RKO (cell line): ENCODE data around the gene MAN1A2.

ENCODE experiments used
- DNase-seq: peaks from one replicate; pipeline ENCODE4 v3.0.0-alpha.2; 2016; ENCODE audit warnings: low spot score

MAN1A2 gene

DNA sequence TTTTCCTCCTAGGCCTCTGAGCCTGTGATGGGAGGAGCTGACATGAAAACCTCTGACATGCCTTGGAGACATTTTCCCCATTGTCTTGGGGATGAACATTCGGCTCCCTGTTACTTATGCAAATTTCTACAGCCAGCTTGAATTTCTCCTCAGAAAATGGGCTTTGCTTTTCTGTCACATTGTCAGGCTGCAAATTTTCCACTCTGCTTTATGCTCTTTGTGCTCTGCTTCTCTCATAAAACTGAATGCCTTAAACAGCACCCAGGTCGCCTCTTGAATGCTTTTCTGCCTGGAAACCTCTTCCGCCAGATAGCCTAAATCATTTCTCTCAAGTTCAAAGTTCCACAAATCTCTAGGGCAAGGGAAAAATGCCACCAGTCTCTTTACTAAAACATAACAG, 191.9 kb downstream of the MAN1A2 start:
- no peak for DNase-seq

- no peak for DNase-seq
These were observed 192.7 kb downstream of the MAN1A2 start for GRCh38 chr1:117559985-117560384.

DNA sequence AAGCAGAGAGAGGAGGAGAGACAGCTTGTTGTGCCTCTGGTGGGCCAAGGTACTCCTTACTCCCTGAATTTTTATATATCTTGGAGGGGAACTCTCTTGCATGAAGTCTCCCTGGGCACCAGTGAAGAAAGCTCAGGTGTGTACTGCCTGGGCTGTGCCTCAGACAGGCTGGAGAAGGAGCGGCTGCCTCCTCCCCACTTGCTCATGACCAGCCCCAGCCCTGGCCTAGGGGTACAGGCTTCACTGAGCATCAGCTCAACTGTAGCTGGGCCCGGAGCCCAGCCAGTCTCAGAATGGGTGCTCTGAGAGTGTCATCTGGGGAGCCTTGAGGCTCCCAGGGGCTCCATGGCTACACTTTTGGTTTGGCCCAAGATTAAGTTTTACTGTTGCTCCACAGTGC, 193.8 kb downstream of the MAN1A2 start:
- DNase-seq = no peak

DNA sequence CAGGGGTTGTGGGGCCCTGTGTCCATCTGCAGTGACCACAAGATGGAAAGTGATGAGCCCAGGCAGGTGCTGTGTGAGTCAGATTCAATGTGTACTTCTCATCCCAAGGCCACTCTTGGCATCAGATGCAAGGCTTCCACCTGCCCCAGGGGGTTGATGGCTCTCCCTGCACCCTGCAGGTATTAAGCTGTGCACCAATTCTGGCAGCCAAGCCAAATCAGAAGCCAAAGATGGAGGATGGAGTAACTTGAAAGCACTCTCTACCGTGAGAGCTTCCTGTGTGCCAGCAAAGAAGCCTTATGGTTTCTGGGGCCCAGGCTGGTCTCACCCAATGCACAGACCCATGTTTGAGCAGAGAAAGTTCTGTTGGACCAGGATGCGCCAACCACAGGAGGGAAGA, 194.3 kb downstream of the MAN1A2 start:
- DNase-seq = no peak

DNA sequence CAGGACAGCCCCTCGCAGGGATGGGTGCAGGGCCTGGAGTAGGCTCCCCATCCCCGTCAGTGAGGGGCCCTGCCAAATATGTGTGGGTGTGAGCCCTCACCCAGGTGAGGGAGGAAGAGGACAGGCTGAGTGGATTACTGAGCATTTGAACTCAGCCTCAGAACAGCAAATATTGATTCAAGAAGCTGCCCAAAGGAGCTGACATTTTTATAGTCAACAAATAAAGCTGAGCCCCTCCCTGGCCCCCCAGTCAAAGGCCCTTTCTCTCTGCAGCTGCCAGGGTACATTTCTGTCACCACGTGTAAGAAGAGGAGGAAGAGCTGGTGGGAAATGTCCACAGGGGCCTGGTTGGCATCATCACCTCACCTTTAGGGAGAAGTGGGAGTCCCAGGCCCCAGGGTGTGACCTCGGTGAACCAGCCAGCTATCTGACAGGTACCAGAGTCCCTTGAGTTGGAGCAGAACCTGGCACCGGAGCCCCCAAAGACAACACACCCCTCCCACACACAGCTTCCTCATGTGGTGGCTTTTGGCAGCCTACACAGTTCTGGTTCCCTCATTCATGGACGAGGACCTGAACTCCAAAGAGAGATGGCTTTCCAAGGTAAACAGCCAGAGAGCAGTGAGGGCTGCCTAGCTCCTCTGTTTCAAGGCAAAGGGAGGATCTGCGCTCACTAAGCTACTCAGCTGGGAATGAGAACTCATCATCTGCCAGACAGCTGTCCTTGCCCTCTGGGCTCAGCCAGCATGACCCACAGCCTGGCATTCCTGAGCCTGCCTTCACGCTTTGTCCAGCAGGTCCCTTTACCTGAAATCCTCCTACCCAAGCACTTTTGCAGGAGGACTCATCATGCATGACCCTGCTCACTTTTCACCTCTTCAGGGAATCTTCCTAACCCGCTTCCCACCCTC, 195.6 kb downstream of the MAN1A2 start:
- no peak for DNase-seq

DNA sequence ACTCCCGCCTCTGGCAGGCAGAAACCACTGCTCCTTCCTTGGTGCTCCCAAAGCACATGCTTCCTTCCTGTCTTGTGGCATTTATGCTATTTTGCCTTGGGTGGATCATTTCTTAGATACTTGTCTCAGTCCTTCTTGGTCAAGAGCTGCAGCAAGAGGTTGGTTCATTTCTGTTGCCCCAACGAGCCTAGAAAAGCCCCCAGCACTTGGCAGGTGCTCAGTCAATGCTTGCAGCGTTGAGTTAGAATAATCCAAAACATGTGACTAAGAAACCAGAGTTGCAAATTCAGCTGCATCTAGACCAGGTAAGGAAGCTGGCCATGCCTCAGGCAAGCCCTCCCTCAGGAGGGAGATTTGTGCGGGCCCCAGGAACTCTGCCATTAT, 196.2 kb downstream of the MAN1A2 start:
- no peak for DNase-seq

GRCh38 chr1:117564227-117565075, 197.2 kb downstream of the MAN1A2 start:
- no peak for DNase-seq

DNA sequence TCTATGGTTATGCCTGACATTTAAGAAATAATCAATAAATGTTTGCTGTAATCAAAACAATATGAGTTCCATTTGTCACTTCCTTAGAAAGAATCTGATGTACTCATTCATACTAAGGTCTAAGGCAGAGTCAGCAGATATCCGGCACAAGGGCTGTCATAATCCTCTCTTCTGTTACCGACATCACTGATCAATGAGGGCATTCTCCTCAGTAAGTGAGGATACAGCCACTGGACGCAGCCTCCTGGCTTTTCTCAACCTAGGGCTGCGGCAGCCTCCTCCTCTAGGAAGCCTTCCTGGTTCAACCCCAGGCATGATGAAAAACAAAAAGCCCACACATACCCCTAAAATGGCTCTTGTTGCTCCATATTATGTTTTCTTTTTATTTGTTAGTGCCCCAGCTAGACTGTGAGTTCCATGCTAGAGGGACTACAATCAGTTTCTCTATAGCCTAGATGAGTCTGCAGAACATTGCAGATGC, 197.9 kb downstream of the MAN1A2 start:
- DNase-seq = no peak

DNA sequence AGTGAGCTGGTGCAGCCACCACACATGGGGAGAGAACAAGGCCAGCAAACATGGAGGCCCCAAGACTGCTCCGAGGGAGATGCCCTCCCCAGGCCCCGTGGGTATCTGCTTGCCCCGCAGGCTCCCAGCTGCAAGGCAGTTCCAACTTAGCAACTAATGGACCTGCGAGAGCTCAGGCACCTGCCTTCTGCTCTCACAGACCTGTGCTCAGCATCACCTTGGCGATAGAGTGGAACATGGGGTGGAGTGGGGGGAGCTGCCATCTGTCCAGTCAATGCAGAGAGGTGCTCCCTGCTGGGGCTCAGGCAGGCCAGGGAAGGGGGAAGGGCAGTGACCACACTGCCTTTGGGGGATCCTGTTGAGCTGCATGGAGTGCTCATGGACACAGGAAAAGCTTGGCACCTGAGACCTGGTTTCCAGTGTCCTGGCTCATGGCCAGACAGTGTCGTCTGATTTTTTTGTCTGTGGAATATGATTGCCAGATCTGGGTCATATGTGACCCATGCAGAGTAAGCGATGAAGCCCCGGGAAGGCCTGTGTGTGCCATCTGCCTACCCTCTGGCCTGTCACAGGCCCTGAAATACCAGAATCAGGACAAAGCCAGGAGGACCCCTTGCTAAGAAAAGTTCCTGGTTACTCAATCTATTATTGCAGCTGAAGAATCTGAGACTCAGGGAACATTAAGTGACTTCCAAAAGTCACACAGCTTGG, 198.7 kb downstream of the MAN1A2 start:
- DNase-seq = no peak

DNA sequence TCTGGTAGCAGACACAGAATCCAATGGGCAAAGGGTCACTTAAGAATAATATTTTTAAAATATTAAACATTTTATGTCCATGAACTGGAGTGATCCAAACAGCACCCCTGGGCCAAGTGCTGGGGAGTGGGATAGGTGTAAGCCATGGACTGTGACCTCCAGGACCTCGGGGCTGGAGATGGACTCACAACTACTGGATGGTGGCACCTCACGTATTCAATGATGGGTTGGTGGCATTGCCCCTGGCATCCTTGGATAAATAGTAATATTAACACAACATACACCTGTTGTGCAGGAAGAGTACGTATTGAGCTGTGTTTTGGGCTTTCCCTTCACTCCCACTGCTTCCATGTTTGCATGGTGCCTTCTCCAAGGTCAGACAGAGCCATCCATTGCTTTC, 199.3 kb downstream of the MAN1A2 start:
- DNase-seq = no peak

DNA sequence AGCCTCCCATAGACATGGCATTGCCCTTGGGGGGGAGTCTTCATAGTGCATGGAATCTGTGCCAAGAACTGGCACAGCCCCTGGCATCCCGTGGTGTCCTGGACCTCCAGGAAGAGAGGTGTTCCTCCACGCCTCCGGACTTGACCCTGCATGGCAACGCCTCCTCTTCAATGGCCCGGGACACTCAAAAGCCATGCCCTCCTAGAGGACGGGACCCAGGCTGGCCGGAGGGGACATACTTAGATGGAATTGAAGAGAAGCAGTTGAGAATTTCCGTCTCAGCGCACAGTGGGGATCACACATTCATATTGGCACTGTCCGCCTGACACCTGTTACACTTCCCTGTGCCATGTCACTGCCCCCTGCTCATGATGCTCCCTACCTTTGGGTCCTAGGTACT, 200.2 kb downstream of the MAN1A2 start:
- no peak for DNase-seq

DNA sequence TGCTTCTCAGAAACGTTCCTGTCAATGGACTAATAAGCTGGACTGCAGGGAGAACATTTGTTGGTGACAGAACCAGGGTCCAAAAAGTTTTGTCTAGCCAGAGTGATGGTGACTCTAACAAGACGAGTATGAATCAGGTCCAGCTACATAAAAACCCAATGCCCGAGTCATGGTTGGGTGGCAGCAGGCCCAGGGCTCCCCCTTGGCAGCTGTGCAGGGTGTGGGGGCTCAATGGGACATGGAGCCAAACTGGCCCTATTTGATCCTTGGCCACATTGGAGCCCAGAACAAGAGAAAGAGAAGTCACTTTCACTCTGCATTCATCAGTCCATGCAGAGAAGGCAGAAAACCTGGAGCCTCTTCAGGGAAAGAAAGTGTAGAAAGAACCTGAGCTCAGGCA, 200.7 kb downstream of the MAN1A2 start:
- no peak for DNase-seq

DNA sequence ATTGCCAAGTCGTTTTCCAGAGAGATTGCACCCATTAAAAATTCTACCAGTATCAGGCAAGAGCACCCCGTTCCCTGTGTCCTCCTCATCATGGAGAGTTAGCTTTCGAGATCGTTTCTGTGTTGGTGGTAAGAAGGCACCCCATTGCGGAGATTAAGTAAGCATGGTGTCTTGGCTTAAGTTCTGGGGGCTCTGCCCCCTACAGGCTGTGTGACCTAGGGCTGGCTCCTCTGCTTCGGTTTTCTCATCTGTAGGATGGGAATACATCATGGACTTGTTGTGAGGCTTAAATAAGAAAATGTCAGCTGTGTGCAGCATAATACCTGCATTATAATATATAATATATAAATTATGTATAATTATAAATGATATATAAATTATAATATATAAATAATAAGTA, 201.8 kb downstream of the MAN1A2 start:
- DNase-seq = no peak

- DNase-seq = no peak
These were observed 202.6 kb downstream of the MAN1A2 start for GRCh38 chr1:117569856-117570255.

GRCh38 chr1:117570988-117571409, 203.8 kb downstream of the MAN1A2 start:
- DNase-seq = no peak

GRCh38 chr1:117571496-117571895, 204.2 kb downstream of the MAN1A2 start:
- DNase-seq = no peak

DNA sequence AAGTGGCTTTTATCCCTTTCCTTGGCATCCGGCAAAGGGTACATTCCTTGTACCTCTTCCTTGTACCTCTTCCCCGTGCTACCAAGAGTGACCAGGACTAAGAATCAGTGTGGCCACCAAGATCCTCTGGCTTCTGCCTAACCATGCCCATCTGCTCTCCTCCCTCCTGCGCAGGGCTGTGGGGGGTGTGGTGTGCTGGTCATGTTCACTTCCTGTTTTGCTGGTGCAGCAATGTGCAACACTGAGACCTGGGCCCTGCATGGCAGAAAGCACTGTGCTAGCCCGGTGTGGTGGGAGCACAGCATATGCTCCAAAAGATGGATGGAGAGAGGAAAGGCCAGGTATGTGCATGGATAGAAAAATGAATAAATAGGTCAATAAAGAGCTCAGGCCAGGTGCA, 205.3 kb downstream of the MAN1A2 start:
- DNase-seq = no peak

DNA sequence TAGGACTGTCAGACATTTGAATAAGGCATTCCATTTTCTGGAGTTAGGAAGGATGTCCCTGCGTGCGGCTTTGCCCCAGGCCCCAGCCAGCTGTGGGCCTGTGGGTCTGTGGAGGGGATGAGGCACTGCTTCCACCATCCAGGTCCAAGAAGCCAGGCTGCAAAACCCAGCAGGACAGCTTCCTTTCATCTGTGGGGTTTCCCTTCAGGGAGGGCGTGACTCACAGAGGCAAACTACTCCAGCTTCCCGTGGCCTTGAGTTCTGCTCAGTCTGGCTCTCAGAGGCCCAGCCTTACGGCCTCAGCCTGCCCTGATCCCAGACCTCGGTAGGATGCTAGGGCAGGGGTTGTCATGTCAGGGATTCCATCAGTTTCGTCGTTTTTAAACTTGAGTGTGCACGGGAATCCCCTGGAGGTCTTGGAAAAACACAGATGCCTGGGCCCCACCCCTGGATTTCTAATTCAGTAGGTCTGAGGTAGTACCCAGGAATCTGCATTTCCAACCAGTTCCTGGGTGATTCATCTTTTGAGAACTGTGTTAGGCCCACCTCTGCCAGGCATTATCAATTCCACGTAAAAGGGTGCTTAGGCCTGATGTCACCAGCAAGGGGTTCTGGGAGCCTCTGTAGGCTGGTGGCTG, 206.3 kb downstream of the MAN1A2 start:
- no peak for DNase-seq

GRCh38 chr1:117574161-117574835, 207.0 kb downstream of the MAN1A2 start:
- DNase-seq = no peak

DNA sequence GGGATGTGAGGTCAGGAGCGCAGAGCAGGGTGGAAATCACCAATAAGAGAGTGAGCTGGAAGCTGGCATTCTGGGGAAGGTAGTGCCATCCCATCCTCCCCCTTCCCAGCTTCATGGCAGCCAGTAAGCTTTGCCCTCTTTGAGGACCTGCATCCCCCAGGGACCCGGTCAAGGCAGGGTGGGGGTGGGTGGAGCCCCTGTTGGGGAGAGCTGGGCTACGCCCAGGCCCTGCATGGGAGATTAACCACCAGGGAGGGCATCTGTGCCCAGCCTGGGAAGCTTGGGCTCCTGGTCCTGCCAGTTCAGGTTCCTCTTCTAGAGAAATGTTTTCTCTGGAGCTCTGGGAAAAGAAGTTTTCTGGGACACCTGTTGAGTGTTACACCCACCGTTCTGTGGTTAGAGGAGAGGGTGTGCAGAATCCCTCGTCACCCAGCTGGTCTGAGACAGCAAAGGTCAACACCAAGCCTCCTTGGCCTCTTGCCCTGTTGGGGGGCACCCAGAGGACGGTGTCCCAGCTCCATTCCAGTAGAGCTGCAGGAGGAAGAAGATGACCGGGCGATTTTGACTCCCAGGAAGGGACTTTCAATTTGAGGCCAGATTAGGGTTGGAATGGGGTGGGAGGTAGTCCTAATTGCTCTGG, 208.5 kb downstream of the MAN1A2 start:
- no peak for DNase-seq

- DNase-seq = no peak
These were observed 209.0 kb downstream of the MAN1A2 start for GRCh38 chr1:117576236-117576635.
